Renal cortex interstitium (tissue), 11 donors: Measurements from ENCODE around the gene JADE1. TPM values are rescaled to one million over a fixed set of nuclear protein-coding genes. Genes with fewer than 3 reads are reported as not detected.

Experiments used
- DNase-seq, 11 donors: peaks; one replicate each; pipeline ENCODE4 v3.0.0-alpha.2; 2013; ENCODE audit warnings: low read depth in 9 of 11, low spot score in 4 of 11; ENCODE audit errors: extremely low read depth in 1 of 11
- polyA plus RNA-seq, 3 donors: library from polyadenylated mRNA; unstranded; fragments of 120-200 nt; gene quantifications; one replicate each; pipeline ENCODE4 v1.2.1, GENCODE V29; 2013; ENCODE audit not compliant: insufficient read length in 3 of 3

JADE1 gene
- polyA plus RNA-seq, 3 donors: 40.3 to 53.3 (median 44.2) TPM

GRCh38 chr4:128800284-128800683, 9.2 kb upstream of the JADE1 start:
- no peak for DNase-seq

GRCh38 chr4:128800701-128801284, 8.7 kb upstream of the JADE1 start:
- no peak for DNase-seq

- no peak for DNase-seq
Measured at GRCh38 chr4:128802680-128803628, 6.5 kb upstream of the JADE1 start.

GRCh38 chr4:128803783-128804182, 5.7 kb upstream of the JADE1 start:
- no peak for DNase-seq

GRCh38 chr4:128810331-128810870, 901 bp downstream of the JADE1 start:
- DNase-seq: peak in 2 of 11 donors; percentile 26 to 31

- peak in 10 of 11 donors; percentile 70 to 89 (median 83) for DNase-seq
Measured at GRCh38 chr4:128810871-128811570, 1.5 kb downstream of the JADE1 start.

GRCh38 chr4:128811571-128812441, 2.3 kb downstream of the JADE1 start:
- DNase-seq: peak in 9 of 11 donors; percentile 54 to 84 (median 77)

GRCh38 chr4:128812442-128813235, 3.1 kb downstream of the JADE1 start:
- peak in 7 of 11 donors; percentile 45 to 76 (median 66) for DNase-seq

- DNase-seq: no peak
Measured at GRCh38 chr4:128813965-128814364, 4.5 kb downstream of the JADE1 start.

GRCh38 chr4:128818442-128818841, 8.9 kb downstream of the JADE1 start:
- DNase-seq: no peak

GRCh38 chr4:128819082-128819742, 9.7 kb downstream of the JADE1 start:
- DNase-seq: no peak

- DNase-seq: no peak
Measured at GRCh38 chr4:128820671-128821070, 11.2 kb downstream of the JADE1 start.

GRCh38 chr4:128821151-128821550, 11.7 kb downstream of the JADE1 start:
- no peak for DNase-seq

GRCh38 chr4:128823025-128823661, 13.6 kb downstream of the JADE1 start:
- no peak for DNase-seq

- no peak for DNase-seq
Measured at GRCh38 chr4:128825226-128825625, 15.7 kb downstream of the JADE1 start.

- DNase-seq: no peak
Measured at GRCh38 chr4:128827296-128827695, 17.8 kb downstream of the JADE1 start.
